Fibroblast of peridontal ligament (primary cell): ENCODE measurements around the gene SELENOV.
A peak's percentile ranks its signal among the peaks of the same experiment; 100 is the strongest.

Experiments used
- DNase-seq: peaks from one replicate; pipeline ENCODE4 v3.0.0-alpha.2; 2010; ENCODE audit errors: extremely low read depth

SELENOV gene

GRCh38 chr19:39557811-39558623 is 43.1 kb downstream of the SELENOV start:
- peak; percentile 31 for DNase-seq

- DNase-seq: no peak
Measured at GRCh38 chr19:39558624-39559117, 43.7 kb downstream of the SELENOV start.

GRCh38 chr19:39563408-39563807 is 48.5 kb downstream of the SELENOV start:
- DNase-seq: no peak

GRCh38 chr19:39566064-39566463 is 51.1 kb downstream of the SELENOV start:
- DNase-seq: no peak

GRCh38 chr19:39568604-39569003 is 53.7 kb downstream of the SELENOV start:
- no peak for DNase-seq
